ENCODE results near the gene ZNF804B. TPM values are rescaled to one million over a fixed set of nuclear protein-coding genes. Genes with fewer than 3 reads are reported as not detected.

The ZNF804B gene
- not detected for total RNA-seq
- not detected for total RNA-seq (2013)

DNA sequence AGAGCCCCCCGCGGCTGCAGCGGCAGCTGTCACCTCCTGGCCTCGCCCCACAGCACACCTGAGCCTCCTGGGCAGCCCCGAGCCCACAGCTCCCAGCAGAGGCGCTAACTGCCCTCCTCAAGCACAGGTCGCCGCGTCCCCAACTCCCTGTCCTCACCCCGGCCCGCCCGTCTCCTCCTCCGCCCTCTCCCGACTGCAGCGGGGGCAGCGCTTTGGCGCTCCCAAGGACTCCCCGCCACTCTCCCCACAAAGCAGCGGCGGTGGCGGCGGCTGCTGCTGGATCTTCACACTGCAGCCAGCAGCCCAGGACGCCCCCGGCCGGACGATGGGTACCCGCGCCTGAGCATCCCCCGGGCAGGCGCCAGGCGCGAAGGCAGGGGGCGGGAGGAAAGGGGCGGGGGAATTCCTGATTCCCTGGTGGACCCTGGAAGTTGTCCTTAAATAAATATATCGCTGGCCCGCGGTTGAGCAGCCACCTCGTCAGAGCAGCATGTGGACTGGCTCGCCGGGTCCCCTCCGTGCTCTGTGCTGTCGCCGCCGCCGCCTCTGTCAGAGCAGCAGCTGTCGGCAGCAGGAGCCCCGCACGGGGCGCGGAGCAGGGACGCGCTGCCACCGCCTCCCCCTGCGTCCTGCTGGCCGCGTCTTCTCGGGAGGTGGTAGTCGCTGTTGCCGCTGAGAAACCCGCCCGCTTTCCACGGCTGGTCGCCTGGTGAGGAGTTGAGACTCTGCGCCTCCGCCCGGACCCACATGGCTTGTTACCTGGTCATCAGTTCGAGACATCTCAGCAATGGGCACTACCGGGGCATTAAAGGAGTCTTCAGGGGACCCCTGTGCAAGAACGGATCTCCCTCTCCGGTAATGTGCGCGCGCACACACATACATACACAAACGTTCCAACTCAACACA is at the start of gene ZNF804B:
ZNF804B (plus strand) TSS at position 471 of the 906 bp plus-strand sequence; CDS start at position 748, 277 bp downstream.
- Histone ChIP-seq H3K27ac (ENCODE audit: low read length) (no peak within 1 kb of the TSS), H3K27me3 (ENCODE audit: control insufficient read depth, insufficient read depth, low read length) (peaks cover 9% of the 10 kb centered on the region), H3K9me3 (ENCODE audit: control insufficient read depth, insufficient read depth, low read length) (no peaks in the 10 kb centered on the region), H3K4me3 (ENCODE audit: low read length) (no peak within 1 kb of the TSS), H3K4me1 (ENCODE audit: control insufficient read depth, insufficient read depth, low read length) (no peaks in the 10 kb centered on the region), H3K36me3 (ENCODE audit: control insufficient read depth, insufficient read depth, low read length) (no peaks in the 10 kb centered on the region)
- 3% methylated on average over 68 of the region's 74 CpGs for WGBS (ENCODE audit: insufficient coverage)
- intact Hi-C loops (cut with micrococcal nuclease): no loop called here
- no peak for DNase-seq
- Mint-ChIP-seq H3K27ac (no peak within 1 kb of the TSS), H3K4me3 (no peak within 1 kb of the TSS), H3K9me3 (peaks cover 4 to 7% of the 10 kb centered on the region in 2 donors), H3K27me3 (ENCODE audit: low read depth in 2 of 2) (peaks cover 2 to 9% of the 10 kb centered on the region in 2 donors), H3K4me1 (no peaks in the 10 kb centered on the region), H3K36me3 (peaks cover 6% of the 10 kb centered on the region)
- no peak for ATAC-seq
- no peak for TF ChIP-seq CTCF (IDR thresholded peaks at IDR 0.05)

GRCh38 chr7:88735920-88736319 is 23.6 kb upstream of the ZNF804B start:
- DNase-seq (no peak), ATAC-seq (no peak)
- no CpG with 5 or more reads among the region's 2 CpGs for WGBS (ENCODE audit: insufficient coverage)
- no peaks in the 10 kb centered on the region for H3K36me3 ChIP-seq (ENCODE audit: control insufficient read depth, insufficient read depth, low read length)
- H3K4me3 ChIP-seq (ENCODE audit: low read length): no peak overlapping the region
- intact Hi-C loops (cut with micrococcal nuclease): no loop called here
- H3K27me3 ChIP-seq (ENCODE audit: control insufficient read depth, insufficient read depth, low read length): no peaks in the 10 kb centered on the region
- no peak overlapping the region for H3K4me3 Mint-ChIP-seq
- H3K27me3 Mint-ChIP-seq (ENCODE audit: low read depth in 2 of 2): no peaks in the 10 kb centered on the region
- no peak overlapping the region for H3K27ac Mint-ChIP-seq
- H3K36me3 Mint-ChIP-seq: no peaks in the 10 kb centered on the region
- H3K27ac ChIP-seq (ENCODE audit: low read length): no peak overlapping the region
- H3K9me3 Mint-ChIP-seq: peaks cover 8 to 9% of the 10 kb centered on the region in 2 donors
- no peaks in the 10 kb centered on the region for H3K4me1 ChIP-seq (ENCODE audit: control insufficient read depth, insufficient read depth, low read length)
- H3K4me1 Mint-ChIP-seq: no peaks in the 10 kb centered on the region
- TF ChIP-seq CTCF (IDR thresholded peaks at IDR 0.05): no peak
- peaks cover 5% of the 10 kb centered on the region for H3K9me3 ChIP-seq (ENCODE audit: control insufficient read depth, insufficient read depth, low read length)

GRCh38 chr7:88737632-88738031 is 21.9 kb upstream of the ZNF804B start:
- ATAC-seq (no peak), DNase-seq (no peak)
- Histone ChIP-seq H3K4me3 (ENCODE audit: low read length) (no peak overlapping the region), H3K9me3 (ENCODE audit: control insufficient read depth, insufficient read depth, low read length) (peaks cover 3% of the 10 kb centered on the region), H3K27me3 (ENCODE audit: control insufficient read depth, insufficient read depth, low read length) (no peaks in the 10 kb centered on the region), H3K4me1 (ENCODE audit: control insufficient read depth, insufficient read depth, low read length) (no peaks in the 10 kb centered on the region), H3K36me3 (ENCODE audit: control insufficient read depth, insufficient read depth, low read length) (no peaks in the 10 kb centered on the region), H3K27ac (ENCODE audit: low read length) (no peak overlapping the region)
- Mint-ChIP-seq H3K36me3 (no peaks in the 10 kb centered on the region), H3K27me3 (ENCODE audit: low read depth in 2 of 2) (no peaks in the 10 kb centered on the region), H3K9me3 (peaks cover 8 to 9% of the 10 kb centered on the region in 2 donors), H3K27ac (no peak overlapping the region), H3K4me1 (no peaks in the 10 kb centered on the region), H3K4me3 (no peak overlapping the region)
- intact Hi-C loops (cut with micrococcal nuclease): no loop called here
- no peak for TF ChIP-seq CTCF (IDR thresholded peaks at IDR 0.05)
